PFSK-1 (cell line): ENCODE results near the gene ARHGAP27.

ENCODE experiments used
- FOXP2 ChIP-seq: optimal IDR thresholded peaks from 2 replicates; pipeline ENCODE3; 2011; ENCODE audit warnings: borderline replicate concordance, control low read depth, inconsistent platforms; ENCODE audit not compliant: insufficient read depth; ENCODE audit errors: extremely low read length, extremely low read depth
- POLR2AphosphoS5 ChIP-seq: IDR thresholded peaks from 2 replicates; pipeline ENCODE4 v1.6.1; 2012; ENCODE audit warnings: low read depth, mild to moderate bottlenecking, control low read depth, low read length, moderate library complexity
- REST ChIP-seq, 2 experiments: IDR thresholded peaks; 2 replicates each; pipeline versions ENCODE4 v1.6.1 to v1.8.0; 2011 to 2012; ENCODE audit warnings: low read depth in 2 of 2, low read length in 2 of 2, control low read depth in 1 of 2, inconsistent platforms in 1 of 2, mild to moderate bottlenecking in 1 of 2, moderate library complexity in 1 of 2; ENCODE audit not compliant: insufficient read depth in 1 of 2
- SIN3A ChIP-seq: IDR thresholded peaks from 2 replicates; pipeline ENCODE4 v1.6.1; 2012; ENCODE audit warnings: mild to moderate bottlenecking, low read length, moderate library complexity, borderline replicate concordance; ENCODE audit not compliant: insufficient read depth
- TAF1 ChIP-seq: IDR thresholded peaks from 2 replicates; pipeline ENCODE4 v1.6.1; 2012; ENCODE audit warnings: low read length, control low read depth, borderline replicate concordance; ENCODE audit not compliant: insufficient read depth

- TF ChIP-seq FOXP2 (no peak), POLR2AphosphoS5 (no peak), SIN3A (no peak), TAF1 (no peak), REST (IDR thresholded peaks at IDR 0.05; ENCODE audit: insufficient read depth in 1 of 2, low read depth in 2 of 2, low read length in 2 of 2) (no peak)
Measured at GRCh38 chr17:45424769-45425124, 7.9 kb downstream of the ARHGAP27 start.
